GM04504 (cell line): ENCODE results near the gene INPP5A.
"Not testable (repeated sequence)": the region's sequence is repeated elsewhere in the genome, so short reads cannot be mapped to it uniquely, and the experiment has no call there.

Experiments
- DNase-seq: peaks from one replicate; pipeline ENCODE4 v3.0.0-alpha.2; 2012; ENCODE audit warnings: low read depth

INPP5A gene, protein sequence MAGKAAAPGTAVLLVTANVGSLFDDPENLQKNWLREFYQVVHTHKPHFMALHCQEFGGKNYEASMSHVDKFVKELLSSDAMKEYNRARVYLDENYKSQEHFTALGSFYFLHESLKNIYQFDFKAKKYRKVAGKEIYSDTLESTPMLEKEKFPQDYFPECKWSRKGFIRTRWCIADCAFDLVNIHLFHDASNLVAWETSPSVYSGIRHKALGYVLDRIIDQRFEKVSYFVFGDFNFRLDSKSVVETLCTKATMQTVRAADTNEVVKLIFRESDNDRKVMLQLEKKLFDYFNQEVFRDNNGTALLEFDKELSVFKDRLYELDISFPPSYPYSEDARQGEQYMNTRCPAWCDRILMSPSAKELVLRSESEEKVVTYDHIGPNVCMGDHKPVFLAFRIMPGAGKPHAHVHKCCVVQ

DNA sequence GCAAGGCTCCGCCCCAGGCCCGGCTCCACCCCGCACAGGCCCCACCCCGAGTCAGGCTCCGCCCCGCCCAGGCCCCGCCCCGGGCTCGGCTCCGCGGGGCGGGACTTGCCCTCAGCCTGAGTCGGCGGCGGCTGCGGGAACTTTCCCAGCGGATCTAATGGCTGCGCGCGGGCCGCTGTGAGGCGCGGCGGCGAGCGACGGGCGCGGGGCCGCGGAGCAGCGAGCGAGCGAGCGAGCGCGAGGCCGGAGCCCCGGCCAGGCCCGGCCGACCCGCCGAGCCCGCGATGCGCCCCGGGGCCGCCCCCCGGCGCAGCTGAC, at the start of gene INPP5A:
Gene INPP5A (plus strand): TSS at position 104 of the 318 bp plus-strand sequence. CDS start 310 bp downstream, outside the sequence.
- no peak for DNase-seq

DNA sequence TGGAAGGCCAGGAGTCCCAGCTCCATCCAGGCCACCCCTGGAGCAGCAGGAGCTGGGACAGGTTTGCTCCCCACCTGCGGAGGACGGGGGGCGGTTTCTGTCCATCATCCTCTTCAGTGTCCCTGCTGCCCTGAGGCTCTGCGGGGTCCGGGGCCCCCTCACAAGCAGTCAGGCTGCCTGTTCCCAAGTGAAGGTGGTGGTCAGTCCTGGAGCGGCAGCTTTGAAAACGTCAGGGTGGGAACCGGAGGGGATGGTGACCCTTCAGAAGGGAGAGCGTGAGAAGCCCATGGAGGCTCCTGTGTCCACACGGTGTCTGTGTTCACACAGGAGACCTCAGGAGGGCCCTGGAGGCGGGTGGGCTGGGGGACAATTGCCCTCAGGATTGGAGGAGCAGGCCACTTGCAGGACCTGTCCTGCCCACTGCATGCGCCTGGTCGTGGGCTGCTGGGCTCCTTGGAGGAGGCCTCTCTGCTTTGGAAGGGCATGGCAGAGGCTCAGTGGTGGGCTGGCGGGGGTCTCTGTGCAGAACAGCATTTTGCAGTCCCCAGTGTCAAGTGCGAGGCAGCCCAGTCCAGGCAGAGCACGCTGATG, 49.3 kb upstream of the INPP5A start:
- DNase-seq: no peak

DNA sequence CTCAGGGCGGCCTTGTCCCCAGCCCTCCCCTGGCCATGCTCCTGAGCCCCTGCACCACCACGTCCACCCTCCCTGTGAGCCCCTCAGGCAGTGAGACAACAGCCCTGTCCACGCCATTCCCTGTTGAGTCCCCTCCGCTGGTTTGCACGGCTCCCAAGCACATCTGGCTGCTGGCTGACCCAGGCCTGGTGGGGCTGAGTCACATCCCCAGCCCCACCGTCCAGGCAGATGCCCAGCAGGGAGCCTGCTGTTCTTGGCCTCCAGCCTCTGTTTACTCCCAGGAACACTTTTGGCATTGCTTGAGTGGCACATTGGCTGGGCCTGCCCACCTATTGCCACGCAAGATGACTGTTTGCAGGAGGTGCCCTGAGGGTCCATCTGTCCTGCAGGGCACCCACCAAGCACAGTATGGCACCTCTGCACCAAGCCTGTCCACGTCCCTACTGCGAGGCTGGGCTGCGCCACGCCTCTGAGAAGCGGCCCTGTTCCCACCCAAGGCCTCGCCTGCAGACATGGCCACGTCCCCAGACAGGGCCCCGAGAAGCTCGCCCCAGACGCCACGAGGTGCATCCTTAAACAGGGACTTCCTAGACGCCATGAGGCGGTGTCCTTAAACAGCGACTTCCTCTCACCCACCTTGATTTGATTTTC, 48.4 kb upstream of the INPP5A start:
- DNase-seq: peak; percentile 44

DNA sequence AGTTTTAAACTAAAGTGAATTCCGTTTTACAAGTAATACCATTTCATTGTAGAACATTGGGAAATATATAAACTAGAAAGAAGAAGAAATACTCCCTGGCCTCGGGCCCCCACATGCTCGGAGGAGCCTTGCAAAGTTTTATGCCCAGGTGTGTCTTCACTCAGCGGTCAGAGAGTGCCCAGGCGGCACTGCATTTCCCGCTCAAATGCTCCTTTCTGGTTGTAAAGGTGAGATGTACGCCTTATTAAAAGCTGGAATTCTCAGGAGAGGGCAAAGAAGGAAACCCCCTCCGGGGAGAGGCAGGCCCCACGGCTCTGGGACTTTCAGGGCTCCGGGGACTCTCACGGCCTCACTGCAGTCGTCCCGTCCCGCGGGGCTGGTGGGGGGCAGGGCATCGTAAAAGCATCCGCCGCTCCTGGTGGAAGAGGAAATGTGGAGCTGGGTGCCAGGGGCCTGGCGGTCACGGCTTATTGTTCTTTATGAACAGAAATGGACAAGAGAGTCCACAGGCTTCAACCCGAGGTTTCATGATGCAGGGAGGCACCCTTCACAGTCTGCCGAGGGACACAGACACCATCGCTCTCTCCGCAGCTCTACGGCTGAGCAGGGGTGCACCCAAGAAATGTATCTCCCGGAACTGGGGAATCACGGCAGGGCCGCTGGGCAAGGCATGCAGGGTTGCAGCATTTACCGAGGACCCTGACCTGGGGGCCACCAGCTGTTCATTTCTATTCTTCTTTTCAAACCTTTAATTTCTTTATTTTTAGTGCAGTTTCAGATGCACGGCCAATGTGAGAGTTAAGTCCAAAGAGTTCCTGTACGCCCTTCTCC, 47.7 kb upstream of the INPP5A start:
- no peak for DNase-seq

DNA sequence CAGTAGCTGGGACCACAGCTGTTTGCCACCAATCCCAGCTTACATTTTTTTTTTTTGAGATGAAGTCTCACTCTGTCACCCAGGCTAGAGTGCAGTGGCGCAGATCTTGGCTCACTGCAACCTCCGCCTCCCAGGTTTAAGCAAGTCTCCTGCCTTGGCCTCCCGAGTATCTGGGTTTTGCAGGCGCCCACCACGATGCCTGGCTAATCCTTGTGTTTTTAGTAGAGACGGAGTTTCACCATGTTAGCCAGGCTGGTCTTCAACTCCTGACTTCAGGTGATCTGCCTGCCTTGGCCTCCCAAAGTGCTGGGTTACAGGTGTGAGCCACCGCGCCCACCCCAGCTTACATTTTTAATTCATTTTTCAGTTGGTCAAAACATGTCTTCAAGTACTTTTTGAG, 46.1 kb upstream of the INPP5A start:
- DNase-seq: not testable (repeated sequence)

DNA sequence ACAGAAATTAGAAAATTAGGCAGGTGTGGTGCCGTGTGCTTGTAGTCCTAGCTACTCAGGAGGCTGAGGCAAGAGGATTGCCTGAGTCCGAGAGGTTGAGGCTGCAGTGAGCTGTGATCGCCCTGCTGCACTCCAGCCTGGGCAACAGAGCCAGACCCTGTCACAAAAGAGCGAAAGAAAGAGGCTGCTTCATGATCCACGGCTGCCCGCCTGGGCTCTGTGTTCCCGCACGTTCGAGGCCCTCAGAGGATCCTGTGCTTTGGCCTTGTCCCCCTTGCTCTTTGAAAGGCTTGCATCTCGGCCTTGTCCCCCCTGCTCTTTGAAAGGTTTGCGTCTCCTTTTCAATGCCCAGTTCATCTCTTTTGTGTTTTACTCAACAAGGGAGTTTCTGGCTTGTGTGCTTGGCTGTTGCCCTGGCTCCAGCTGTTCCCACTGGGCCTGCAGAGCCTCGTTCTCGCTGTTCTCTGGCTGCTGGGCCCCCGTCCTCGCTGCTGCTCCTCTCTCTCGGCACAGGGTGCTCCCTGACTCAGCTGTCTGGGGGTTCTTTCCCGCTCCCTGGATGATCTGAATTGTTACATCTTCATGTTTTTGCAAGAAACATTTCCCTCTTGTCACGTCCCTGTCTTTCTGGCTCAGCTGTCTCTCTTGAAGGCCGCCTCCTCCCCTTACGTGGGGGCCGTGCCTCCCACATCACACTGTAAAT, 45.1 kb upstream of the INPP5A start:
- no peak for DNase-seq

DNA sequence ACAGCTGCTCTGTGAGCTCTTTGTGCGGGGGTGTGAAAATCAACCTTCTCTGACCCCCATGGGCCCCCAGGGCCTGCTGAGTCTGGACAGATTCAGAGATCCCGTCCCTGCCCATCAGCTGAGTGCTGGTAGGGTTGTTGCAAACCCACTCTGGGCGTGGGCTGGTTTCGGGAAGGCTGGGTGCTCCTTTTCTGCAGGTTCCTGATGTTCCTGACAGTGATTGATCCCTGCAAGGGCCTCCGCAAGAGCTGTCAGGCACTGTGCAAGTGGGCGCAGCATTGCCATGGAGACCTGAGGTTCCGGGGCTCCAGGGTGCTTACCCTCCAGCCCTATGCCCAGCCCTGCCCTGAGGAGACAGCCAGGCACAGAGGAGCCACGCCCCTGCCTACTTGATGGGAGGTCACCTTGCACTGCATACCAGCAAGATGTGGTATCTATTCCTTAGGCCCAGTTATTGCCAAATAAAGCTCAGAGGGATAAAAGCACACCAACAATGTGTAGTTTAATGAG, 44.3 kb upstream of the INPP5A start:
- DNase-seq: no peak

DNA sequence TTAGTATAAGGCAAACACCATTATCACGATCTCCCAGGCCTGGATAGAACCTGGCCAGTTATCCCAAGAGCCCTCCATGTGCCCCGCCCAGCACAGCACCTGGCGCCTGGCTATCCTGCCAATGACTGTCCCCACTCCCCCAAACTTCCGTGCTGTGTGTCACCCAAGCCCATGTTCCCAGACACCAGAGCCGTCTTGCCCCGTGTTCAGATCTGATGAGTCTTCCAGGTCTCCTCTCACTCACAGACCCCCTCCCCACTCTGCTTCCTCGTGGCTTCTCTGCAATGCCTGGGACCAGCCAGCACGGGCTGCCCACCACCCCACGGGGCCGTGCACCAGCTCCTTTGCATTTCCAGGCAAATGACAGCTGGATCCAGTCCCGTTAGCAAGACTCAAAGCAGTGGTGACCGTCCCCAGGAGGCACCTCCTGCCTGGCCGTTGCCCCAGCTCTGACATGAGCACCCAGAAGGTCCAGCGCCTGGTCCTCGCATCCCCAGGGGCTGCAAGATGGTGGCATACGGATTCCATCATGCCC, 43.8 kb upstream of the INPP5A start:
- no peak for DNase-seq

DNA sequence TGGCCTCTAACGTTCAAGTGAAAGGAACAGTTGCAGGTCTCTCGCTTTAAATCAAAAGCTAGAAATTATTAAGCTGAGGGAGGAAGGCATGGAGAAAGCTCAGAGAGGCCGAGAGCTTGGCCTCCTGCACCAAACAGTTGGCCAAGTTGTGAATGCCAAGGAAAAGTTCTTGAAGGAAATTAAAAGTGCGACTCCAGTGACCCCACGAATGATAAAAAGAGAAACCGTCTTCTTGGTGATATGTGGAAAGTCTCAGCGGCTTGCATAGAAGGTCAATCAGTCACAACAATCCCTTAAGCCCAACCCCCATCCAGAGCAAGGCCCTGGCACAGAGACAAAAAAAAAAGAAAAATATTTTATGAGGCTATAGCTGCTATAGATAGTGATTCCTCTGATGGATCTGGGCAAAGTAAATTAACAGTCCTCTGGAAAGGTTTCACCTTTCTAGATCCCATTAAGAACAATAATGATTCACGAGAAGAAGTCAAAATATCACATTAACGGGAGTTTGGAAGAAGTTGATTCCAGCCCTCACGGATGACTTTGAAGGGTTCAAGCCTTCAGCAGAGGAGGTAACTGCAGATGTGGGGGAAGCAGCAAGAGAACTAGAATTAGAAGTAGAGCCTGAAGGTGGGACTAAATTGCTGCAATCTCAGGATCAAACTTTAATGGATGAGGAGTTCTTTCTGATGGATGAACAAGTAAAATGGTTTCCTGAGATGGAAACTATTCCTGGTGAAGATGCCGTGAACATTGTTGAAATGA, 42.5 kb upstream of the INPP5A start:
- DNase-seq: no peak

DNA sequence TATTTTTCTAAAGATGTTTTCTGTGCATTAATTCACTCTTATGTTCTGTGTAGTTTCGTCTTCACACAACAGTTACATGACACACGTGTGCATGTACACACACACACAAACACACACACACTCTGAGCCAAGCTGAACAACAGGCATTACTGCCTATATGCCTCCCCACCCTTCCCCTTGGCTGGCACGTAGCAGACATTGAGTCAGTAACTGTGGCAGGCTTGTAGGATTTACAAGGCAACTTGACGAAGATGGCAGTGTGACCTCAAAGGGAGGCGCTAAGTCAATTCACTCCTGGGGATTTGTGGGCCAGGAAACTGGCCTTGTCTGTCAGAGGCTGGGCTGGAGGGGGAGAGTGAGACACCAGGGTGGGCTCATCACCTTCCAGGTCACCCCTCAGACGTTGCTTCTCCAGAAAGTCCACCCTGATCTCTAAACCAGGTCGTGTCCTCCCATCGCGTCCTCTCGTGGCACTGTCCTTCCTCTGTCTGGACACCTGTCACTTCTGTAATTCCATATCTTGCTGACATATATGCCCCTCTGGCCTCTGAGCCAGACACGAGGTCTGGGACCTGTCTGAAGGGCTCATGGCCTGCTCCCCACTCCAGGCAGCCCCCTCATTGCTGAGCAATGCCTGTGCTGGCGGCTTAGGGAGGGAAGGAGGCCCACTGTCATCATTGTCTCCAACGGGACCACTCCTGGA, 41.1 kb upstream of the INPP5A start:
- DNase-seq: no peak

DNA sequence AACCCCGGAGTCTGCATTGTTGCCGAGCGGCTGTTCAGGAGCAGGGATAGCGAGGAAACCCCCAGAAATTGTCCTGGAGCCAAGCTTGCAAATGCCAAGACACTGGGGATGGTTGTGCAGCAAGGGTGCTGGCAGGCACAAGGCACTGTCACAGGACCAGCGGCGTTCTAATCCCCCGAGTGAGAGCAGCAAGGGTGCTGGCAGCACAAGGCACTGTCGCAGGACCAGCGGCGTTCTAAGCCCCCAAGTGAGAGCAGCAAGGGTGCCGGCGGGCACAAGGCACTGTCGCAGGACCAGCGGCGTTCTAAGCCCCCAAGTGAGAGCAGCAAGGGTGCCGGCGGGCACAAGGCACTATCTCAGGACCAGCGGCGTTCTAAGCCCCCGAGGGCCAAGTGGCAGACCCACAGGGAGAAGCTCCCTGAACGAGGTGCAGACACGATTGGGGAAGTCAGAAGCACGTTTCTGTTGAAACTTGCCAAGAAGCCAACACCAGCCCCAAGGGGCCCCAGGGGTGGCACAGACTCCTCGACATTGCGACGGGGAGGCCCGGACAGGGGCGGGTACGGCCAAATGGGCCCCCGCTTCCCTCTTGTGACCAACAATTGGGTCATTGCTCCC, 40.4 kb upstream of the INPP5A start:
- DNase-seq: no peak

DNA sequence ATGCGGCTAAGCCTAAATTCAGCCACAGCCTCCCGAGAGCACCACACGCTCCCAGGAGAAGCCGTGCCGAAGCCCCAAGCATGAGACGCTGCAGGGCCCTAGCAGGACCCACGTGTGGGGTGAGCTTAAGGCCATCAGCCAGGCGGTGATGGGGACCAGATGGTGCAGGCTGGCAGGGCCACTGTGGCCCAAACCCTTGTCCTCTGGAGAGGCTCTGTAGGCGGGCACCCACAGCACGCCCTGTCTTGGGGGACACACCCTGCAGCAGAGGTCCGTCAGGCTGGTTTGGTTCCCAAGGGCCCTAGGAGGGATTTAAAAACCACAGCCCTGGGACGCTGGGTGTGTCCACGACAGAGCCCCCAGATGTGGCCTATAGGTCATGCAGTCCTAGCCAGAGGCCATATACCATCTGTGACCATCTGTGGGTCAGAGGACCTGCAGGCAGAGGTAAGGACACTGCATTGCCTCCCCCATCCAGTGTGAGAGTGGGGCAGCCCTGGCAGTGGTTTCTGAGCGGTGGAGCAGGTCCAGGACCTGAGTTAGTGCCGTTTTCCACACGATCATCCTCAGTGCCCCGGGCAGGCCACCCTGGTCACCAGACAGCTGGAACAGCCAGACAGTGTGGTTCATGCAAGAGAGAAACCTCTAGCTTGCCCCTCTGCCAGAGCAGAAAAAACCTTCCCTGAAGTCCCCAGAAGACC, 39.6 kb upstream of the INPP5A start:
- no peak for DNase-seq

DNA sequence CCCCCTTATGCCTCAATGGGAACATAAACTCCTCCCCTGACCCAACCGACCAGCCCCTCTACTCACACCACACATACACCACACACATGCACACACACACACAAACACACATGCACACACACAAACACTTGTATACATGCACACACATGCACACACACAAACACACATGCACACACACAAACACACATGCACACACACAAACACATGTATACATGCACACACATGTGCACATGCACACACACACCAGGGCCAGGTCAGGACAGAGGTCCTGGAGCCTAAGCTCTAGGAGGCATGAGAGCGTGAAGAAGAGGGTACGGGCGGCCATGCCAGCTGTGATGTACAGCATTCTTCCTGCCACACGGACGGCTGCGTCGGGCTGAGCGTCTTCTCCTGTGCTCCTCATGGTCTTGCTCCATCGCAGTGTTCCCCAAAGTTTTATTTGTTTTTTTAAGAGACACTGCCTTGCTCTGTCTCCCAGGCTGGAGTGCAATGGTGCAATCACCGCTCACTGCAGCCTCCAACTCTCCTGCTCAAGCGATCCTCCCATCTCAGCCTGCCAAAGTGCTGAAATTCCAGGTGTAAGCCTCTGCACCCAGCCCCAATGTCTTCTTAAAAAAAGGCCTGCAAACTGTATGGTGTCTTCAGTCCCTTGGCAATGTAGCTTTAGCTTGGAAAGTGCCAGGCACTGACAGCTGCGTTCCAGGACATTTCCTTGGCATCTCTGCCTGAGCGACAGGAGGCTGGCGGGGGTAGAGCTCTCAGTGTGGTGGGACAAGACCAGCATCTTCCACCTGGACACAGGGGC, 38.8 kb upstream of the INPP5A start:
- no peak for DNase-seq

DNA sequence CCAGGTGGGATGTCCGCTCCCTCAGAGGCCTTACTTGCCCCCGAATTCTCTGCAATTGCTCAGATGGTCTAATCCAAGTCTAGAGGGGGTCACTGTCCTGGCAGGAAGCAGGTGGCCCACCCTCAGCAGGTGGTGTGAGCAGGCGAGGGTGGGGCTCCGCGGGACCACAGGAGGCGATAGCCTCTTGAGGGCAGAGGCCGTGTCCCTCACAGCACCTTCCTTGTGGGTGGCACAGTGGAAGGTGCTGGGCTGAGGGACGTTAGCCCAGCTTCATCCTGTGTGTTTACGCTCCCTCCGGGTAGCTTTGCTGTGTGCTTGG, 38.3 kb upstream of the INPP5A start:
- DNase-seq: no peak

DNA sequence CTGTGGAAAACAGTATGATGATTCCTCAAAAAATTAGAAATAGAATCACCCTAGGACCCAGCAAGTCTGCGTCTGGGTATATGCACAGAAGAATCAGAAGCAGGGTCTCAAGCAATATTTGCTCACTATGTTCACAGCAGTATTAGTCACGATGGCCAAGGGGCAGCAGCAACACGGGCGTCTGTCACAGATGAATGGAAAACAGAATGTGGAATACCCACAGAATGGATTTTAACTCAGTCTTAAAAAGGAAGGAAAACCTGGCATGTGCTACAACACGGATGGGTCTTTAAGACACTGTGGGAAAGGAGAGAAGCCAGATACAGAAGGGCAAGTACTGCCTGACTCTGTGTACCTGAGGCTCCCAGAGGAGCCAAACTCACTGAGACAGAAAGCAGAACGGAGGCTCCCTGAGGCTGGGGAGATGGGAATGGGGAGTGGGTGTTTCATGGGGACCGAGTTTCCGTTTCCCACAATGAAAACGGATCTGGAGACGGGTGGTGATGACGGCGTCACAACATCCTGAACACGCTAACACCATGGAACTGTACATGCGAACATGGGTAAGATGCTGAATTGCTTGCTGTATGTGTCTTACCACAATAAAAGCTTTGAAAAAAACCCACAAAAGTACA, 36.7 kb upstream of the INPP5A start:
- no peak for DNase-seq

DNA sequence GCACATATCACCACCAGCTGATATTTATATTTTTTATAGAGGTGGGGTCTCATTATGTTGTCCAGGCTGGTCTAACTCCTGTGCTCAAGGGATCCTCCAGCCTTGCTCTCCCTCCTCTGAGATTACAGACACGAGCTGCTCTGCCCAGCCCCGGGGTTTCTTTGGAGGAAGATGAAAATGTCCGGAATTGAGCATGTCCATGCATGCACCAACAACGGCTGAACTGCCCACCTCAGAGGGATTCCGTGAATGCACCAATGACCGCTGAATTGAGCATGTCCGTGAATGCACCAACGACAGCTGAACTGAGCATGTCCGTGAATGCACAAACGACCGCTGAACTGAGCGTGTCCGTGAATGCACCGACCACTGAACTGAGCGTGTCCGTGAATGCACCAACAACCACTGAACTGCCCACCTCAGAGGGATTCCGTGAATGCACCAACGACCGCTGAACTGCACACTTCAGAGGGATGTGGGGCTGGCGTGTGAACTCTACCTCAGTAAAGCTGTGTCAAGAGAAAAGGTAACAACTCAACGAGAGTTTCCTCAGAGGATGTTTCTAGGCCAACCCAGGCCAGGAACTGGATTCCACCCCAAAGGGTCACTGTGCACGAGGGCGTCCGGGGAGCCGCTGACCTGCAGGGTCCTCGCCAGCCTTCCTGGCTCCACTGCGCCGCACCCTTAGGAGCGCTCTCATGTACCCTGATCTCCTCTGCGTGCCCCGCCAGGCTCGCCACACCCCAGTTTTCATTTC, 34.9 kb upstream of the INPP5A start:
- no peak for DNase-seq
